Non-pigmented ciliary epithelial cell (primary cell): Measurements from ENCODE around the gene CCN5.

Experiments
- DNase-seq: peaks from one replicate; pipeline ENCODE4 v3.0.0-alpha.2; 2010; ENCODE audit warnings: low read depth

CCN5 gene

DNA sequence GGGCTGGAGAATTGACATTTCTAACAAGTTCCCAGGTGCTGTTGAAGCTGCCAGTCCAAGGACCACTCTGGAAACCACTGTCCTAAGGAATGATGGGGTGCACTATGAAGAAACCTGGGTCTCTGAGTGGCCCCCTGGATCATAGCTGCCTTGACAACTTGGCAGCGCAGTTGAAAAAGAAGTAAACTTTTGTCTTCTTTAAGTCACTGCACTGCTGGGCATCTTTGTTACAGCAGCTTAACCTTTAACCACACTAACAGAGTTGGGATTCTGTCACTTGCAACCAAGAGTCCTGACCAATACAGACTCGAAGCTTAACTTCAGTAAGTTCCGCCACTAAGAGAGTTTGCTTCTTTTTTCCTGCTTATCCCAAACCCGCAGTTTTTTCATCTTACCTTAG lies 21.9 kb downstream of the CCN5 start:
- no peak for DNase-seq

DNA sequence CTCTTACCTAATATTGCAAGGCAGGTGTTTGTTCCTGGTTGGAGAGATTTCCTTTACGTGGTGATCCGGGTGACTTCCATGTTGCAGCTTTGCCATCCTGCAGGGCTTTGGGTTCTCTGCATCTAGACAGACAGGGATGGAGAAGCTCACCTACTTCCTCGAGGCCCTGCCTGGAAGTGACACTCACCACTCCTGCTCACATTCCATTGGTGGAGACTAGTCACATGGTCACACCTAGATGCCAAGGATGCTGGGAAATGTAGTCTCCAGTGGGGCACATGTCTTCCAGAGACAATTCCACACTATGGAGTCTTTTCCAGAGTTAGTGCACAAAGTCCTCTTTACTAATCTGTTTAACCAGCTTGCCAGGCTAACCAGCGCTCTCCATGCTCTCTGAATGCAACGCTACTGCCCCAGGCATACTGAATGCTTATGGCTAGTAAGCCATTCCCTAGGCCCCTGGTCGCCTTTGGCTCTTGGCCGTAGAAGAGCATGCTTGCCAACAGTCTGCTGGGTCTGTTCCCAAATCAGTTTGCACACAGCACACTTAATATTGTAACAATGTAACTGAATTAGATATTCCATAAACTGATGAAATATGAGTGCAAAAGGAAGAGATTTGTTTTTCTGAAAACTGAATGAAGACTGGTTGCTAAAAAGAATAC lies 23.8 kb downstream of the CCN5 start:
- DNase-seq = no peak

DNA sequence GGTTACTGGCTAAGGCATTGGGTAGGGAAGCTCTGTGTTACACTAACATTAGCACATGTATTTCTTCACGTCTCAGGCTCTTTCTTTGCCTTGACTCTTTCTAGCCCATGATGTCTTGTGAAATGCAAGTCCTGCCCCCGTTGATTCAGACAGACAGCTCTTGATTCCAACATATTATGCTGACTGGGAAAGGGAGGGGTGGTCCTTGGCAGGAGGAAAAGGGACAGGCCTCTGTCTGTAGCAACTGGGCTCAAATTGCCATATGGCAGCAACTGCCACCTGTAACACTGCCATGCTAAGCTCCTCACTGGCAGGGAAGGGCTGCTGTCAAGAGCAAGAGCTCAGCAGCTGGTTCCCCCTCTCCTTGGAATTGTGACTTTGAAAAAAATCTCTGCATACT lies 24.8 kb downstream of the CCN5 start:
- no peak for DNase-seq

DNA sequence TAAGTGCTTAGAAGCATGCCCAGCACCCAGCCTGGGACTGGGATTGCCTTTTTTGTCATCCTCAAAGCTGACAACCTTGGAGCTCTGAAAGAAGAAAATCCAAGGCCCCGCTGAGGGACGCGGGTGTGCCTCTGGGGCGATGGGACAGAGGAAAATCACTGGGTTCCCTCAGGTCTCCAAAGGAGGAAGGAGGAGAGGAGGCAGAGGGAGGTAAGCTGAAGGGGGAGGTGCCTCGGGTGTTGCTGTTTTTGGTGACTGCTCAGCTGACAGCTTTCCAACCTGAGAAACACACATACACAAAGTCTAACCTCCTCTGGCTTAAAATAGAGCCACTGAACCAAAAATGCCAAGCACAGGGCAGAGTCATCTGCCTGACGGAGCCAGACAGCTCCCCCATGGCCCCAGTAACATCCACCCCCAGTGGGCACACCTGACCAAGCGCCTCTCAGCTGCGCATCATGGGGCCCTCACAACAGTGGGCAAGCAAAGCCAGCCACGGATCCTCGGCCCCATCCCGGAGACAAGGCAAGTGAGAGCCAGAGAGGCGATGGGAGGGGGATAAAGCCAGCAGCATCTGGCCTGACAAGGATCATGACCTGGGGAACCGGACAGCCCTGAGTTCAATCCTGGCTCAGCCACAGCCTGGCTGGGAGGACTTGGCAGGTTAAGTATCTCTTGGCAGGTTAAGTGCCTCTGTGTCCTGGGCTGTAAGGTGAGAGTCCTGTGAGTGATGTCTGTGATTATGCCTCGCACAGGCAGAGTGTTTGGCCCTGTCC lies 27.3 kb downstream of the CCN5 start:
- no peak for DNase-seq

DNA sequence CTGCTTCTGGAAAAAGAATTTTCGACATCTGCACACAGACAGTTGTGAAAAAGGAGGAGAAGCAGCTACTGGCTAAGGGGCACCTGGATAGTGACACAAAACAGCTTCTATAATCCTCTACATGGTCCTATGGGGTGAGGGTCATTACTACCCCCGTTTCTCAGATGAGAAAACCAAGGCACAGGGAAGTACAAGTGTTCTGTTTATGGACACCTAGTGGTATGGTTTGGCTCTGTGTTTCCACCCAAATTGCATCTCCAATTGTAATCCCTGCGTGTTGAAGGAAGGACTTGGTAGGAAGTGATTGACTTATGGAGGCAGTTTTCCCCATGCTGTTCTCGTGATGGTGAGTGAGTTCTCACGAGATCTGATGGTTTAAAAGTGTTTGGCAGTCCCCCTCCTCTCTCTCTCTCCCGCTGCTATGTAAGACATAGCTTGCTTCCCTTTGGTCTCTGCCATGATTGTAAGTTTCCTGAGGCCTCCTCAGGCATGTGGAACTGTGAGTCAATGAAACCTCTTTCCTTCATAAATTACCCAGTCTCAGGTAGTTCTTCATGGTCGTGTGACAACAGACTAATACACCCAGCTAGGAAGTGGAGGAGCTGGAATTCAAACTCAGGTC lies 28.0 kb downstream of the CCN5 start:
- DNase-seq = no peak

DNA sequence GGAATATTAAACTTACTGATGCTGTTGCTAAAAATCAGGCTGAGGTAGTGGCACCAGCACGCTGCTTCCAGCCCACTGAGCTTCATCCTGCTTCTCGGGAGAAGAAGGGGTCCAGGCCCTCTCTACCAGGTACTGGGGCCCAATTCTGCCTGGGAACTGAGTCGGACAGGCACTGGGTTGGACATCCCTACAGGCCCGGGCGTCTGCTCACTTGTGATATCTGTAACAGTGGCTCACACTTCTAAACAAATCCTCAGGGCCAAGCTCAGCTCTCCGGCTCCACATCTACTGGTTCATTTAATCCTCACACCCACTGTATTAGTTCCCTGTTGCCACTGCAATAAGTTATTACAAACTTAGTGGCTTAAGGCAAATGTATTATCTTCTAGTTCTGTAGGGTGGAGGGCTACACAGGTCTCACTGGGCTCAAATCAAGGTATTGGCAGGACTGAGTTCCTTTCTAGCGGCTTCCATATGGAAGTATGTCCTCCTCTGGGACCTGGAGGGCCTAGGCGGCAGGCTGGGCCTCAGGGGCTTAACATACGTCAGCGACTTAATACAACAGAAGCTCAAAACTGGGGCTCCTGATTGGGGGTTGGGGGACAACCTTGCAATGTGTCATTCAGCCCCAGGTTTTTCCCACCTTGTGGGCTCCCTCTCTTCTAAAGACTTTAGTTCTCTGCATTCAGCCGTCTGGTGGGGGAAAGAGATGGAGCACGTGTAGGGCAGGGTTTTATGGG lies 28.9 kb downstream of the CCN5 start:
- no peak for DNase-seq

DNA sequence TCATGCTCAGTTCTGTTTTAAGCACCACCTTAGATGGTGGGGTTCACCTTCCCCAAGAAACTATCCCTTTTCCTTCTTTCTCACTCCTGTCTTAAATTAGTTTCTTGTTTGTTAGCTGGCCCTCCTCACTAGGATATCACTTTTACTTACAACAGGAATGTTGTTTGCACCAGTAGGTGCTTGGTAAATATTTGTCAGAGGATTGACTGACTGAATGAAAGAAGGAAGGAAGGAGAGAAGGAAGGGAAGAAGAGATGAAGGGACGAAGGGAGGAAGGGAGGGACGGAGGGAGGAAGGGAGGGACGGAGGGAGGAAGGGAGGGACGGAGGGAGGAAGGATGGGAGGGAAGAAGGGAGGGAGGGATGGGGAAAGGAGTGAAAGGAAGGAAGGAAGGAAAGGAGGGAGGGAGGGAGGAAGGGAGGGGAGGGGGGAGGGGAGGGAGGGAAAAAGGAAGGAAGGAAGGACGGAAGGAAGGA lies 30.0 kb downstream of the CCN5 start:
- DNase-seq = no peak

DNA sequence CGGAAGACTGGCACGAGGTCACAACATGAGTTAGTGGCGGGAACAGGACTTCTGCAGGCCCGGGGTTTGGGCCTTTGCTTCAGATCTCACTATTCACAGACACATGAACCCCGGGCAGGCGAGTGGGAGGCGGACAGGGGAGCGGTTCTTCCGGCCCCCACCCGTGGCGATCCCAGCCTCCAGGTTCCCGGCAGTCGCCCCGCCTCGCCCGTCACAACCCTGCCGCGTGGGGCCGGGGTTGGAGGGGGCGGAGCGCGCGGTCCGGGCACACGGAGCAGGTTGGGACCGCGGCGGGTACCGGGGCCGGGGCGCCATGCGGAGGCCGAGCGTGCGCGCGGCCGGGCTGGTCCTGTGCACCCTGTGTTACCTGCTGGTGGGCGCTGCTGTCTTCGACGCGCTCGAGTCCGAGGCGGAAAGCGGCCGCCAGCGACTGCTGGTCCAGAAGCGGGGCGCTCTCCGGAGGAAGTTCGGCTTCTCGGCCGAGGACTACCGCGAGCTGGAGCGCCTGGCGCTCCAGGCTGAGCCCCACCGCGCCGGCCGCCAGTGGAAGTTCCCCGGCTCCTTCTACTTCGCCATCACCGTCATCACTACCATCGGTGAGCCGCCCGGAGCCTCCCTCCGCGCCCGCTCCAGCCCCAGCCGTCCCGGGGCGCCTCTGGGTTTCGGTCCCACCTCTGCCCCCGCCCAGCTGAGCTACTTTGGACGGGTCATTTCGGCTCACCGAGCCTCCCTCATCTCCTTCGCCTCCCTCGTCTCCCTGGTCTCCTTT lies 30.6 kb downstream of the CCN5 start, which contains the start of gene KCNK15:
TSS of gene KCNK15 (plus strand) at position 268 of the 769 bp plus-strand sequence. CDS start at position 314, 46 bp downstream.
- DNase-seq = no peak

DNA sequence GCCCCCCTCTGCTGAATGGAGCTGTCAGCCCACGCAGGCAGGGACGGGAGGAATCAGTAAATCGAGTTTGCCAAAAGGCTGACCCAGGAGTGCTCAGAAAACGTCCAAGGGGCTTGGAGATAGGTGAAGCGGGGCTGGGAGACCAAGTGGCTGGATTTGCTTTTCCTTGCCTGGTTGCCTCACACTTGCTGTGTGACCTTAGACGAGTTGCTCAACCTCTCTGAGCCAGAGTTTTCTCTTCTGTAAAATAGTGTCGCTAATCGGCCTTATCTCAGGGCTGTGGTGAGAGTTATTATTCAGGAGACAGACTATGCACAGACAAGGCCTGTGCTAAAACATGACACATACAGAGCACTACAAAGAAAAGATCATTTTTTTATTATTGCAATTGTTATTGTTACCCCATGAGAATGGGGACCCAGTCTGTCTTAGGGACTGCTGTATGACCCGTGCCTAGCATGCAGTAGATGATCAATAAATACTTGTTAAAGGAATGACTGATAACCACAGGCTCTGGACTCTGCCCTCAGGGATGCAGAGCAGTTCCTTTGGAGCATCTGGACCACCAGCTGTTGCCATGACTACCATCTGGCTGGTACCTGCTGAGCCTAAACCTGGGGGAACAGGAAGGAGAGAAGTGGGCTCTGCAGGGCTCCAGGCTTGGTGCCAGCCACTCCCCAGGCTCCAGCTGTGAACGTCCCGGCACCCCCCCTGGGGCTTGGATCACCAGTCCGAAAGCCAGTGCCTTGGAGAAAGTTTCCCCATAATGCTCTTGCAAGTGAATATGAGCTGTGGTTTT lies 31.4 kb downstream of the CCN5 start:
- DNase-seq = no peak

DNA sequence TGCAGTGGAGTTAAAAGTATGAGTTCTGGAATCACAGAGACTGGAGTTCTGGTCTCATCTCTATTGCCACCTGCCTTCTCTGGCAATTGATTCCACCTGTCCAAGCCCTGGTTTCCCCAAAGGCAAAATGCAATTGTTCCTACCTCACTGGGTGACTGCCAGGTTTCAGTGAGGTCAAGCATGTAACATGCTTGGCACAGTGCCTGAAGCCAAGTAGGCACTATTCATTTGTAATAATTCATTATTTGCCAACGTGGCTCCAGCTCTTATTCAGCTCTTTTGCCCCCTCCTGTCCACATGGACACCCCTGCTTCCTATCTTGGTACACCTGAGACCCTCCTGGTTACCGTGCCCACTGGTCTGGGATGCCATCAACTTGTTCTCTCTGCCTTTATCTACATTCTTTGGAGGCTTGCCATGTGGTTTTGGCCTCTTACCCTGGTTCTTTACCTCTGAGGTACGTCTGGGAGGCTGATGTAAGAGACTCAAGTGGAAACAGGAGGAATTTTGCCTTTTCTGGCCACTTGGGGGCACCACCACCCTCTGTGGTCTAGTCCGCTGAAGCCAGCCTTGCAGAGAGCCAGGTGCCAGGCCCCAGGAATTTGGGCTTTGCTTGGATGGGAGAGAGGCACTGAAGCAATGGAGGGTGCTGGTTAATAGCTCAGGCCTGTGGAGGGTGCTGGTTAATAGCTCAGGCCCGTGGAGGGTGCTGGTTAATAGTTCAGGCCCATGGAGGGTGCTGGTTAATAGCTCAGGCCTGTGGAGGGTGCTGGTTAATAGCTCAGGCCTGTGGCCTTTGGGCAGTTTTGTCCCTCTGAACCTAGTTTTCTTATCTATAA lies 32.2 kb downstream of the CCN5 start:
- no peak for DNase-seq

DNA sequence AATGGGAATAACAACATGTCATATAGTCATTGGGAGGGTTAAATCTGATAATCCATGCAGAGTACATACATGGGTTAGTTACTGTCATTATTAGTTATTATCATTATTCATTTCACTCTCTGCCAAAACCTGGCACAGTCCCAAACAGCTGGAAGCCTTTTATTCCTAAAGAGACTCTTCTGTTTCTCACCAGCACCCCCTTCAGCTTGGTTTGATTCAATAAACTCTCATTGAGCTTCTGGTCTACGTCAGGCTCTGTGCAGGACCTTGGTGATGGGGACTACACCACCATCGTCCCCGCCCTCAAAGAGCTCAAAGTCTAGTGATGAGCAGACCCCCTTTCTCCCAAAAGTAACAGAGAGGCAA lies 32.8 kb downstream of the CCN5 start:
- DNase-seq = no peak

DNA sequence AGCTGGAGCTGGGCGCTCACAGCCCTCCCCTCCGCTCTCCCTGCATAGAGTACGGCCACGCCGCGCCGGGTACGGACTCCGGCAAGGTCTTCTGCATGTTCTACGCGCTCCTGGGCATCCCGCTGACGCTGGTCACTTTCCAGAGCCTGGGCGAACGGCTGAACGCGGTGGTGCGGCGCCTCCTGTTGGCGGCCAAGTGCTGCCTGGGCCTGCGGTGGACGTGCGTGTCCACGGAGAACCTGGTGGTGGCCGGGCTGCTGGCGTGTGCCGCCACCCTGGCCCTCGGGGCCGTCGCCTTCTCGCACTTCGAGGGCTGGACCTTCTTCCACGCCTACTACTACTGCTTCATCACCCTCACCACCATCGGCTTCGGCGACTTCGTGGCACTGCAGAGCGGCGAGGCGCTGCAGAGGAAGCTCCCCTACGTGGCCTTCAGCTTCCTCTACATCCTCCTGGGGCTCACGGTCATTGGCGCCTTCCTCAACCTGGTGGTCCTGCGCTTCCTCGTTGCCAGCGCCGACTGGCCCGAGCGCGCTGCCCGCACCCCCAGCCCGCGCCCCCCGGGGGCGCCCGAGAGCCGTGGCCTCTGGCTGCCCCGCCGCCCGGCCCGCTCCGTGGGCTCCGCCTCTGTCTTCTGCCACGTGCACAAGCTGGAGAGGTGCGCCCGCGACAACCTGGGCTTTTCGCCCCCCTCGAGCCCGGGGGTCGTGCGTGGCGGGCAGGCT lies 35.1 kb downstream of the CCN5 start:
- DNase-seq = no peak

DNA sequence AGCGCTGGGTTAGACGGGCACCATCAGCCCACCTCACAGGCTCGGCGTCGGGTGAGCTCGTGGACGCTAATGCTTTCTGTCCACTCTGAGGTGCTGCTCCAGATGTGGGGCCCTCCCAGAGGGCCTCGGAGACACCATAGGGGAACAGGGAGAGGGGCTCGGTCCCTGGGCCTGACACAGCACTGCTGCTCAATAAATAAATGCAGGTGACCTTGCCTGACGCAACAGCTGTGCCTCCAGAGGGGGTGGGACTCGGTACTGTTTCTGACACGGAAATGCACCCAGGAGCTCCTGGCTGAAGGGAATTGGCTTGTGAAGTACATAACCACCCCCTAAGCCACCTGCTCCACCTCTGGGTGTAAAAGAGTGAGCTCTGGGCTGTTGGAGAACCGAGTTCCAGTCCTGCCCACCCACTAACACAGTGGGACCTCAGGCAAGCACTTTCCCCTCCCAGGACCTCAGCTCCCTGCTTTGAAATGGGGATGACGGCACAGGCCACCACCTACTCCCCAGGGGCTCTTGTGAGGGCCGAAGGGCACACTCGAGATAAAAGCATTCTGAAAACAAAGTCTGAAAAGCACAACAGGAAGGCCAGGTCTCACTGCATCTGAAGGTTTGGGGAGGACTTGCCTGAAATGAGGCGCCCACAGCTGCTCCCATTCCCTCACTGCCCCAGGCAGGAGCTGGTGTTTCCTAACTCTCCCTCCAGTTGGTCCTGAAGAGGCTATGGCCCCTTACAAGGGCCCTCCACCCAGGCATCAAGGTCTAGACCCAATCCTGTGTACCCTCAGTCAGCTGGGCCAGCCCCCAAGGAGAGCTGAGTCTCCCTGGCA lies 37.1 kb downstream of the CCN5 start:
- DNase-seq = no peak

DNA sequence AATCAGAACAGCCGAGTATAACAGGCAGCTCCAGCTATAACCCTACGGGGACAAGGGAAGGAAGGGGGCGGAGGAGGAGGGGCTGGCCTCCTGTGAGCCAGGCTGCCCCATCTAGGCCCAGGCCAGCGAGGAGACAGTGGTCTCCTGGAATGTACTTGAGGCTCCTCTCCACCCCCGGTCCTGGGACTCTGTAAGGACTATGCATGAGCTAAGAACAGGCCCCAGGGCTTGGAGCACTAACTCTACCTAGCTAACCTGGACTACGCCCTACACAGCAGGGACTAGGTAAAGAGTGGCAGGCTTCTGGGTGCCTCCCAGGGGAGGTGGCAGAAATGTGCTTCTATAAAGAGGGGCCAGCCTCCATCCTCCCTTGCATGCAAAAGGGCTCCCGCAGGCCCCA lies 39.4 kb downstream of the CCN5 start:
- DNase-seq = no peak

DNA sequence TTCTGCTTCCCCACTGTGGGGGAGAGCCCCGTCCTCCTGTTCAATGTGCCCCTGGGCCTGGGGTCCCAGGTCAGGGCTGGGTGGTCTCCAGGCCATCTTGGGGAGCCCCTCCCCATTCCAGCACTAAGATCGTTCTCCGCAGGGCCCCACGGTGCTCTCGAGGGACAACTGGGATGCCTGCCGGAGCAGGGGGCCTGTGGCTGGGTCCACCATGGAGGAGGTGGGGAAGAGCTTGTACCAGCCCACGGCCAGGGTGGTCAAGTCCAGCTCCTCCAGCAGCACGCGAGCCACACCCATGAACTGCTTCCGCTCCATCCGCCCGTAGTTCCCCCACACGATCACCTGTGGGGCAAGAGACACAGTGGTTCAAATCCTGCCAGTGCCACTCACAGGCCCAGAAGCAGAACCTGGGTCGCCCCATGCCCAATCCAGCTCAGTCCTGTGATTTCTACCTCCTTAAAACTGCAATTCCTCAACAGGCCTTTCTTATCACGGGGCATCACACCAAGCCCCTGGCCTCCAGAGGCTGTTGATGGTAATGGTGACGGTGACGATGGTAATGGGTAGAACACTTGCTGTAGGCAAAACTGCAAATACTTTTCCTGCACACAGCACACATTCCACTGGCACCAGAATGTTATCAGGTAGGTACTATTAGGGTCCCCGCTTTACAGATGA lies 41.0 kb downstream of the CCN5 start:
- DNase-seq = no peak

DNA sequence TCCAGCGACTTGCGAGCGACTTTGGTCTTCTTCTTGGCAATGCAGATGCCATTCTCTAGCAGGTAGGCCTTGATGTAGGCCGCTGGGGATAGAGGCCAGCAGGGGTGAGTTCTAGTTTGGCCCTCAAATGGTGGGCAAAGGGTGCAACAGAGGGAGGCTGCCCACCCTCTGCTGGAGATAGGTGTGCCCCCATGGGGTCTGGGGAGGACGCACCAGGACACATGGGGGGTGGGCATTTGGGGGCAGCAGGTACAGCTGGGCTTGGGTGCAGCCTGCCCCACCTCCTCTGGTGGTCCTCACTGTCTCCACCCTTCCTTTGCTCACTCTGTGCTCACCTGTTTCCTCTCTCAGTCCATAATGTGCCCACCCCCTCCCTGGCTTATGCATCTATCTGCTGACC lies 41.8 kb downstream of the CCN5 start:
- DNase-seq = no peak

DNA sequence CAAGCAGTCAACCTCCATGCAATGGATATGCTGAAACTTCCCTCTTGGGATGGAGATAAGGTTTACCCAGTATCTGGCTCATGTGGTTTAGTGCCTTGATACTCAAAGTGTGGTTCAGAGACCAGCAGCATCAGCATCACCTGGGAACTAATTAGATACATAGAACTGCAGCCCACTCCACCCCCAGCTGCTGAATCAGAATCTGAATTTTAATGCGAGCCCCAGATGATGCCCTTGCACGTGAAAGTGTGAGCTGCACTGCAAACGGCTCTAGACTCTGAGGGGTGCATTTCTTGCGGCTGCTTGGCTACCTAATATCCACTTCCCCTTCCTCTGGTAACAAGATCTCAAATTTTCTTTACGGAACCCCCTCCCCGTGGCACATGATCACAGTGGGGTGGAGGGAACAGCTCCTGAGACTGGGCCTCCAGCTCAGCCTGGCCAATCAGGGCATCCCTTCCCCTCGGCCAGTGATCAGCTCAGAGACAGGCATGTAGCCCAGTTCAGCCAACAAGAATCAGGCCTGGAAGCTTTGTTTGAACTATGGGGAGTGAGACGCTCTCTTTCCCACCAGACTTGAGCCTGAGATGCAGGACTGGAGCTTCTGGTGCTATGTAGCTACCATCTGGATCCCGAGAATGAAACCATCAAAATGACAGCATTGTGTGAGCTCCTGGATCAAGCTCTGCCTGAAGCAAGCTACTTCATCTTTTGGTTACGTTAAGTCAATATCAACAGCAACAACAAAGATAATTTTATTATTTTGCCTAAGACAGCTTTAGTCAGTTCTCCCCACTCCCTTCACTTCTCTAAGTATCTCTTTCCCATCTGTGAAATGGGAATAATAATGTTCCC lies 43.3 kb downstream of the CCN5 start:
- no peak for DNase-seq
